HG02571 (cell line): ENCODE results near the gene SESN3.
"Not testable (repeated sequence)": the region's sequence is repeated elsewhere in the genome, so short reads cannot be mapped to it uniquely, and the experiment has no call there.

Experiments used
- ATAC-seq: cut with Tn5 transposase; IDR thresholded peaks from one replicate; pipeline ENCODE4 v1.9.1; 2021; ENCODE audit warnings: mild to moderate bottlenecking, moderate library complexity; ENCODE audit not compliant: unreplicated experiment

Gene SESN3

GRCh38 chr11:95231127-95231880 is at the start of gene SESN3:
TSS of gene SESN3 (minus strand) at chr11:95231202. CDS start at chr11:95230860, 342 bp downstream.
- peak; percentile 91 for ATAC-seq

- ATAC-seq: no peak
These were observed 49.2 kb upstream of the SESN3 start for GRCh38 chr11:95279921-95280868.

- no peak for ATAC-seq
These were observed 46.9 kb upstream of the SESN3 start for GRCh38 chr11:95277868-95278267.

- no peak for ATAC-seq
These were observed 45.1 kb upstream of the SESN3 start for GRCh38 chr11:95276139-95276538.

GRCh38 chr11:95273618-95274017 is 42.6 kb upstream of the SESN3 start:
- ATAC-seq: not testable (repeated sequence)

- ATAC-seq: no peak
These were observed 38.2 kb upstream of the SESN3 start for GRCh38 chr11:95269036-95269819.

GRCh38 chr11:95268391-95268790 is 37.4 kb upstream of the SESN3 start:
- no peak for ATAC-seq

- no peak for ATAC-seq
These were observed 36.7 kb upstream of the SESN3 start for GRCh38 chr11:95267601-95268213.

GRCh38 chr11:95266751-95267374 is 35.9 kb upstream of the SESN3 start:
- ATAC-seq: no peak

- ATAC-seq: no peak
These were observed 33.9 kb upstream of the SESN3 start for GRCh38 chr11:95264881-95265280.

GRCh38 chr11:95262994-95263765 is 32.2 kb upstream of the SESN3 start:
- ATAC-seq: no peak

GRCh38 chr11:95257456-95257971 is 26.5 kb upstream of the SESN3 start:
- no peak for ATAC-seq

- ATAC-seq: no peak
These were observed 25.3 kb upstream of the SESN3 start for GRCh38 chr11:95256321-95256779.

GRCh38 chr11:95255251-95256145 is 24.5 kb upstream of the SESN3 start:
- ATAC-seq: no peak

- peak; percentile 6 for ATAC-seq
These were observed 23.7 kb upstream of the SESN3 start for GRCh38 chr11:95254716-95255115.

- peak; percentile 99 for ATAC-seq
These were observed 23.2 kb upstream of the SESN3 start for GRCh38 chr11:95254131-95254704.

- no peak for ATAC-seq
These were observed 22.1 kb upstream of the SESN3 start for GRCh38 chr11:95253141-95253540.

- no peak for ATAC-seq
These were observed 21.6 kb upstream of the SESN3 start for GRCh38 chr11:95252586-95252985.
